Renal cortical epithelial cell (primary cell): ENCODE data around the gene ELAVL3. TPM values are rescaled to one million over a fixed set of nuclear protein-coding genes. Genes with fewer than 3 reads are reported as not detected.

Experiments
- DNase-seq: peaks from one replicate; pipeline ENCODE4 v3.0.0-alpha.2; 2011; ENCODE audit warnings: low read depth
- total RNA-seq: library from RNA; depleted of rRNA; stranded (reverse); fragments of >200 nt; gene quantifications from 2 replicates; pipeline ENCODE4 v1.2.3, GENCODE V29; 2014

Gene ELAVL3
- not detected in 2 replicates for total RNA-seq

- no peak for DNase-seq
These were observed at the start of gene ELAVL3 for GRCh38 chr19:11480715-11481533. Gene ELAVL3, minus strand, starts transcription at chr19:11481046. Its CDS starts 438 bp downstream, at chr19:11480608.

- peak; percentile 80 for DNase-seq
These were observed 49.6 kb upstream of the ELAVL3 start for GRCh38 chr19:11530432-11530831.

GRCh38 chr19:11528551-11529341 is 47.9 kb upstream of the ELAVL3 start, which contains the start of gene ECSIT:
Gene ECSIT, minus strand, starts transcription at chr19:11529134. Its CDS starts 9,964 bp downstream, at chr19:11519170.
- DNase-seq = peak; percentile 96

GRCh38 chr19:11519138-11519537 is 38.3 kb upstream of the ELAVL3 start:
- no peak for DNase-seq

GRCh38 chr19:11513946-11514345 is 33.1 kb upstream of the ELAVL3 start:
- no peak for DNase-seq

GRCh38 chr19:11510444-11510843 is 29.6 kb upstream of the ELAVL3 start:
- no peak for DNase-seq

GRCh38 chr19:11507370-11508078 is 26.7 kb upstream of the ELAVL3 start:
- no peak for DNase-seq

GRCh38 chr19:11506967-11507366 is 26.1 kb upstream of the ELAVL3 start:
- no peak for DNase-seq

- DNase-seq = no peak
These were observed 25.3 kb upstream of the ELAVL3 start for GRCh38 chr19:11506101-11506555.

GRCh38 chr19:11505504-11506100 is 24.8 kb upstream of the ELAVL3 start, which contains the start of gene ZNF653:
Gene ZNF653, minus strand, starts transcription at chr19:11505839. Its CDS starts 53 bp downstream, at chr19:11505786.
- peak; percentile 78 for DNase-seq

- peak; percentile 83 for DNase-seq
These were observed 24.2 kb upstream of the ELAVL3 start for GRCh38 chr19:11505032-11505503.

- DNase-seq = no peak
These were observed 23.7 kb upstream of the ELAVL3 start for GRCh38 chr19:11504502-11505031.

GRCh38 chr19:11499890-11500420 is 19.1 kb upstream of the ELAVL3 start:
- DNase-seq = no peak

- DNase-seq = no peak
These were observed 18.4 kb upstream of the ELAVL3 start for GRCh38 chr19:11499220-11499726.

GRCh38 chr19:11496391-11497163 is 15.7 kb upstream of the ELAVL3 start:
- DNase-seq = peak; percentile 68

GRCh38 chr19:11495885-11496284 is 15.0 kb upstream of the ELAVL3 start:
- no peak for DNase-seq

GRCh38 chr19:11495481-11495880 is 14.6 kb upstream of the ELAVL3 start:
- no peak for DNase-seq

- no peak for DNase-seq
These were observed 13.9 kb upstream of the ELAVL3 start for GRCh38 chr19:11494634-11495285.

GRCh38 chr19:11489378-11489777 is 8.5 kb upstream of the ELAVL3 start:
- no peak for DNase-seq
